Heart left ventricle (tissue), 13 donors: Measurements from ENCODE around the gene VKORC1.

Experiments used
- POLR2A ChIP-seq, 2 donors: fragments of 450-650 bp; IDR thresholded peaks; one replicate each; pipeline ENCODE4 v1.6.1; 2017; ENCODE audit warnings: antibody characterized with exemption in 2 of 2, mild to moderate bottlenecking in 2 of 2, moderate library complexity in 2 of 2
- TF ChIP-seq, protein P1 (sequence below), 12 donors: fragments of 200-600 bp; sonication (generic) in 4 of 12; IDR thresholded peaks; one replicate each; pipeline versions ENCODE4 v1.5.0 to v1.8.0; 2018 to 2022; ENCODE audit warnings: antibody characterized with exemption in 12 of 12, mild to moderate bottlenecking in 5 of 12
- donor health status: ischemic (EF 13 %, LVEDD 7.1; RV severe dilation, severe dysfunction).
- donor health status: DM: no; HTN: yes; CAD: no.
- donor health status: DM: no; HTN: no; CAD: no.
- donor health status: ischemic (EF 25% LVEDD 6.9; RV normal size, moderate dysfunction).
- donor health status: ischemic (EF 25% LVEDD 5.7; RV mildly dilated, moderate dysfunction).
- donor health status: ischemic (EF 35%, LVEDD 5.7; RV mildly dilated, moderate dysfunction).
- donor health status: nonischemic (EF 11% LVEDD 7.7; RV severe dilation, severe dysfunction).
- donor health status: DM: yes; HTN: yes; CAD: no.
- donor health status: PGD.
- donor health status: ischemic (EF 29% LVEDD 5.4; RV normal size, mild dysfunction).
- donor health status: nonischemic (EF 23%, LVEDD 6.1; RV moderate dilation, normal function).

DNA sequence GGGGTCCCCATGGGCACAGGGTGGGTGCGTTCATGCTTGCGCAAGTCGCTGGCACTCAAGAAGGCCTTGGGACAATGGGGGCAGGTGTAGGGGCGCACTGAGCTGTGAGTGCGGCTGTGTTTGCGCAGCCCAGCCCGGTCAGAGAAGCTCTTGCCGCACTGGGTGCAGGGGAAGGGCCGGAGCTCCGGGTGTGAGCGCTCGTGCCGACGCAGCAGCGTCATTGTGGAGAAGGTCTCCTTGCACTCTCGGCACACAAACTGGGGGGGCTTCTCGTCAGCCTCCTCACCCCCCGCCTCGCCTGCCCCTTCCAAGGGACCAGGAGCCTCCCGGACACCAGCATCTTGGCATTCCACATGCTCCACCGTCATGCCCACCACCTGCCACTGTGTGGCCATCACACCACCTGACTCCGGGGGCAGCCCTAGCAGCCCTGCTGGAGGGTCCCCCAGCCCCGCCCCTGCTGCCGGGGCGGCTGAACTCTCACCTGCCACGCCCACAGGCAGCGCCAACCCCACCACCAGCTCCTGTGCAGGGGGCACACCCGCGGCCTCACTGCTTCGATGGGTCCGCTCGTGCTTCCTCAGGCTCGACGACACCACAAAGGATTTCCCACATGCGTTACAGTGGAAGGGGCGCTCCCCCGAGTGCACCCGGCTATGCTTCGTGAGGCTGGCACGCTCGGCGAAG is 33.3 kb downstream of the VKORC1 start:
- TF ChIP-seq, protein P1, sequence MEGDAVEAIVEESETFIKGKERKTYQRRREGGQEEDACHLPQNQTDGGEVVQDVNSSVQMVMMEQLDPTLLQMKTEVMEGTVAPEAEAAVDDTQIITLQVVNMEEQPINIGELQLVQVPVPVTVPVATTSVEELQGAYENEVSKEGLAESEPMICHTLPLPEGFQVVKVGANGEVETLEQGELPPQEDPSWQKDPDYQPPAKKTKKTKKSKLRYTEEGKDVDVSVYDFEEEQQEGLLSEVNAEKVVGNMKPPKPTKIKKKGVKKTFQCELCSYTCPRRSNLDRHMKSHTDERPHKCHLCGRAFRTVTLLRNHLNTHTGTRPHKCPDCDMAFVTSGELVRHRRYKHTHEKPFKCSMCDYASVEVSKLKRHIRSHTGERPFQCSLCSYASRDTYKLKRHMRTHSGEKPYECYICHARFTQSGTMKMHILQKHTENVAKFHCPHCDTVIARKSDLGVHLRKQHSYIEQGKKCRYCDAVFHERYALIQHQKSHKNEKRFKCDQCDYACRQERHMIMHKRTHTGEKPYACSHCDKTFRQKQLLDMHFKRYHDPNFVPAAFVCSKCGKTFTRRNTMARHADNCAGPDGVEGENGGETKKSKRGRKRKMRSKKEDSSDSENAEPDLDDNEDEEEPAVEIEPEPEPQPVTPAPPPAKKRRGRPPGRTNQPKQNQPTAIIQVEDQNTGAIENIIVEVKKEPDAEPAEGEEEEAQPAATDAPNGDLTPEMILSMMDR (IDR thresholded peaks at IDR 0.05) = no peak
- TF ChIP-seq POLR2A (IDR thresholded peaks at IDR 0.05) = no peak
